SK-N-SH treated with all-trans-retinoic acid at 6 μM for 48 hours (cell line): ENCODE measurements around the gene DAGLA.

Source experiments
- ATAC-seq: fragments of 200-7000 bp; cut with Tn5 transposase; 3 replicates; pipeline ENCODE4 v1.9.1; 2020; ENCODE audit warnings: mild to moderate bottlenecking, moderate library complexity
- ARNTL ChIP-seq: fragments of 450-650 bp; formaldehyde crosslinking; IDR thresholded peaks from 2 replicates; pipeline ENCODE4 v1.5.0; 2020; ENCODE audit warnings: low read depth, mild to moderate bottlenecking, moderate library complexity, borderline replicate concordance
- CSDC2 ChIP-seq: fragments of 250-450 bp; sonication (Bioruptor Pico); IDR thresholded peaks from 2 replicates; pipeline ENCODE4 v1.5.0; 2020; ENCODE audit warnings: mild to moderate bottlenecking, moderate library complexity
- ESRRG ChIP-seq: fragments of 250-450 bp; sonication (Bioruptor Pico); IDR thresholded peaks from 2 replicates; pipeline ENCODE4 v1.6.1; 2021; ENCODE audit warnings: mild to moderate bottlenecking
- ISL1 ChIP-seq: fragments of 250-450 bp; sonication (Bioruptor Pico); IDR thresholded peaks from 2 replicates; pipeline ENCODE4 v2.1.2; 2022; ENCODE audit warnings: mild to moderate bottlenecking, moderate library complexity
- PPARA ChIP-seq: fragments of 250-450 bp; sonication (Bioruptor Pico); IDR thresholded peaks from 2 replicates; pipeline ENCODE4 v1.5.0; 2020; ENCODE audit warnings: mild to moderate bottlenecking, borderline replicate concordance
- RARB ChIP-seq: fragments of 250-450 bp; sonication (Bioruptor Pico); IDR thresholded peaks from 2 replicates; pipeline ENCODE4 v1.8.0; 2021; ENCODE audit warnings: mild to moderate bottlenecking, moderate library complexity
- SNAI2 ChIP-seq: fragments of 250-450 bp; sonication (Bioruptor Pico); IDR thresholded peaks from 2 replicates; pipeline ENCODE4 v1.5.0; 2020; ENCODE audit warnings: mild to moderate bottlenecking, moderate library complexity
- TCF4 ChIP-seq: fragments of 250-450 bp; sonication (Bioruptor Pico); IDR thresholded peaks from 2 replicates; pipeline ENCODE4 v1.8.0; 2021; ENCODE audit warnings: mild to moderate bottlenecking, moderate library complexity, borderline replicate concordance
- ZC3H10 ChIP-seq: fragments of 250-450 bp; sonication (Bioruptor Pico); IDR thresholded peaks from 2 replicates; pipeline ENCODE4 v1.5.1; 2021; ENCODE audit warnings: mild to moderate bottlenecking, moderate library complexity
- ZFP3 ChIP-seq: fragments of 250-450 bp; sonication (Bioruptor Pico); IDR thresholded peaks from 2 replicates; pipeline ENCODE4 v1.5.0; 2020; ENCODE audit warnings: mild to moderate bottlenecking, moderate library complexity
- ZFP30 ChIP-seq: fragments of 450-650 bp; formaldehyde crosslinking; IDR thresholded peaks from 2 replicates; pipeline ENCODE4 v1.5.0; 2022; ENCODE audit warnings: mild to moderate bottlenecking, moderate library complexity
- ZNF565 ChIP-seq: fragments of 450-650 bp; formaldehyde crosslinking; conservative IDR thresholded peaks from 2 replicates; pipeline ENCODE4 v1.5.0; 2020; ENCODE audit warnings: low read depth, mild to moderate bottlenecking, moderate library complexity
- ZNF70 ChIP-seq: fragments of 450-650 bp; formaldehyde crosslinking; IDR thresholded peaks from 2 replicates; pipeline ENCODE4 v1.5.0; 2020; ENCODE audit warnings: mild to moderate bottlenecking, moderate library complexity
- ZNF8 ChIP-seq: fragments of 450-650 bp; formaldehyde crosslinking; IDR thresholded peaks from 2 replicates; pipeline ENCODE4 v1.5.0; 2020; ENCODE audit warnings: mild to moderate bottlenecking, moderate library complexity
- TF ChIP-seq, protein P1 (sequence below): fragments of 250-450 bp; sonication (Bioruptor Pico); IDR thresholded peaks from 2 replicates; pipeline ENCODE4 v1.5.0; 2020; ENCODE audit warnings: mild to moderate bottlenecking, moderate library complexity
- TF ChIP-seq, protein P2 (sequence below): fragments of 250-450 bp; sonication (Bioruptor Pico); IDR thresholded peaks from 2 replicates; pipeline ENCODE4 v1.8.0; 2020; ENCODE audit warnings: mild to moderate bottlenecking, moderate library complexity, borderline replicate concordance
- TF ChIP-seq, protein P3 (sequence below): fragments of 250-450 bp; sonication (Bioruptor Pico); IDR thresholded peaks from 2 replicates; pipeline ENCODE4 v1.5.1; 2021; ENCODE audit warnings: mild to moderate bottlenecking, moderate library complexity
- TF ChIP-seq, protein P4 (sequence below): fragments of 250-450 bp; sonication (Bioruptor Pico); IDR thresholded peaks from 2 replicates; pipeline ENCODE4 v1.8.0; 2021; ENCODE audit warnings: low read depth, mild to moderate bottlenecking, moderate library complexity, borderline replicate concordance
- TF ChIP-seq, protein P5 (sequence below): fragments of 250-450 bp; sonication (Bioruptor Pico); IDR thresholded peaks from 2 replicates; pipeline ENCODE4 v1.5.1; 2020; ENCODE audit warnings: low read depth, mild to moderate bottlenecking, moderate library complexity

DAGLA gene

DNA sequence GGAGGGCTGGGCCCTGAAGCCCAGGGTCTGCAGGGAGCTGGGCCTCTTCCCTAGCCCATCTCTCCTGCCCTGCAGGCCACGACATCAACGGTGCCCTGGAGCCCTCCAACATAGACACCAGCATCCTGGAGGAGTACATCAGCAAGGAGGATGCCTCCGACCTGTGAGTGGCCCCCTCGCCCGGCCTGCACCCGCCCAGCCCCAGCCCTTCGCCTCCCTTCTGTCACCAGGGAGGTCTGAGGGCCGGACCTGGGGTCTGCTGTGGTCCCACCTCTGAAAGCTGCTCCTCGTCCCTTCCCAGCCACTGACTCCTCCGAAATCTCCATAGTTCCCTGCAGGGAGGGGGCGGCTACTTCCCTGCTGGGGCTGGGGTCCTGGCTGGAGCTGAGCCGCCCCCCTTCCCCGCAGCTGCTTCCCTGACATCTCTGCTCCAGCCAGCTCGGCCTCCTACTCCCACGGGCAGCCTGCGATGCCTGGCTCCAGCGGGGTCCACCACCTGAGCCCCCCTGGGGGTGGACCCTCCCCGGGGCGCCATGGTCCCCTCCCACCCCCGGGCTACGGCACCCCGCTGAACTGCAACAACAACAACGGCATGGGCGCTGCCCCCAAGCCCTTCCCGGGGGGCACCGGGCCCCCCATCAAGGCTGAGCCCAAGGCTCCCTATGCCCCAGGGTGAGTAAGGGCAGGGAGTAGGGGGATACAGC is 85.5 kb downstream of the DAGLA start:
- TF ChIP-seq ZNF8 (CRISPR knock-in tag) (no peak), ZFP3 (CRISPR knock-in tag) (no peak)
- no peak for ATAC-seq

DNA sequence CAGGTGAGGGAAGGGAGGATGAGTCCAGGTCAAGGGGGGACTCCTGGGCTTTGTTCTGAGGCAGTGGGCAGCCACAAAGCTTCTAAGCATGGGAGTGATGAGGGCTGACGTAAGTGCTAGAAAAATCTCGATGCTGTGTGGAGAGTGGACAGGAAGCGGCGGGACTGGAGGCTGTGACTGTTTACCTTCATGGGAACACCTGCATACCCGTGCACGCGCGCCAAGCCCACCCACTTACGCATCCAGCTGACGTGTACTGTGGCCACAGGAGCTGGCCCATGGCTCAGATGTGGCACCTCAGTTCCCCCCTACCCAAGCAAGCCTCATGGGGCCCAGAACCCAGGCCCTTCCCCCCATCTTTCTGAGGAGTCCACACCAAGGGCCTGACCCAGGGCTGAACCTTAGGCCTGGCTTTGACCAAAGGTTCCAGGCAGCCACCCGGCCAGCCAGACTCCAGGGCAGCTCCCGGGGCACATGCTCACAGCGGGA is 86.2 kb downstream of the DAGLA start:
- TF ChIP-seq, protein P1, sequence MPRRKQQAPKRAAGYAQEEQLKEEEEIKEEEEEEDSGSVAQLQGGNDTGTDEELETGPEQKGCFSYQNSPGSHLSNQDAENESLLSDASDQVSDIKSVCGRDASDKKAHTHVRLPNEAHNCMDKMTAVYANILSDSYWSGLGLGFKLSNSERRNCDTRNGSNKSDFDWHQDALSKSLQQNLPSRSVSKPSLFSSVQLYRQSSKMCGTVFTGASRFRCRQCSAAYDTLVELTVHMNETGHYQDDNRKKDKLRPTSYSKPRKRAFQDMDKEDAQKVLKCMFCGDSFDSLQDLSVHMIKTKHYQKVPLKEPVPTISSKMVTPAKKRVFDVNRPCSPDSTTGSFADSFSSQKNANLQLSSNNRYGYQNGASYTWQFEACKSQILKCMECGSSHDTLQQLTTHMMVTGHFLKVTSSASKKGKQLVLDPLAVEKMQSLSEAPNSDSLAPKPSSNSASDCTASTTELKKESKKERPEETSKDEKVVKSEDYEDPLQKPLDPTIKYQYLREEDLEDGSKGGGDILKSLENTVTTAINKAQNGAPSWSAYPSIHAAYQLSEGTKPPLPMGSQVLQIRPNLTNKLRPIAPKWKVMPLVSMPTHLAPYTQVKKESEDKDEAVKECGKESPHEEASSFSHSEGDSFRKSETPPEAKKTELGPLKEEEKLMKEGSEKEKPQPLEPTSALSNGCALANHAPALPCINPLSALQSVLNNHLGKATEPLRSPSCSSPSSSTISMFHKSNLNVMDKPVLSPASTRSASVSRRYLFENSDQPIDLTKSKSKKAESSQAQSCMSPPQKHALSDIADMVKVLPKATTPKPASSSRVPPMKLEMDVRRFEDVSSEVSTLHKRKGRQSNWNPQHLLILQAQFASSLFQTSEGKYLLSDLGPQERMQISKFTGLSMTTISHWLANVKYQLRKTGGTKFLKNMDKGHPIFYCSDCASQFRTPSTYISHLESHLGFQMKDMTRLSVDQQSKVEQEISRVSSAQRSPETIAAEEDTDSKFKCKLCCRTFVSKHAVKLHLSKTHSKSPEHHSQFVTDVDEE = no peak
- TF ChIP-seq ZNF565 (CRISPR knock-in tag) = no peak
- TF ChIP-seq ESRRG (CRISPR knock-in tag) = no peak
- no peak for TF ChIP-seq ZC3H10
- TF ChIP-seq, protein P2, sequence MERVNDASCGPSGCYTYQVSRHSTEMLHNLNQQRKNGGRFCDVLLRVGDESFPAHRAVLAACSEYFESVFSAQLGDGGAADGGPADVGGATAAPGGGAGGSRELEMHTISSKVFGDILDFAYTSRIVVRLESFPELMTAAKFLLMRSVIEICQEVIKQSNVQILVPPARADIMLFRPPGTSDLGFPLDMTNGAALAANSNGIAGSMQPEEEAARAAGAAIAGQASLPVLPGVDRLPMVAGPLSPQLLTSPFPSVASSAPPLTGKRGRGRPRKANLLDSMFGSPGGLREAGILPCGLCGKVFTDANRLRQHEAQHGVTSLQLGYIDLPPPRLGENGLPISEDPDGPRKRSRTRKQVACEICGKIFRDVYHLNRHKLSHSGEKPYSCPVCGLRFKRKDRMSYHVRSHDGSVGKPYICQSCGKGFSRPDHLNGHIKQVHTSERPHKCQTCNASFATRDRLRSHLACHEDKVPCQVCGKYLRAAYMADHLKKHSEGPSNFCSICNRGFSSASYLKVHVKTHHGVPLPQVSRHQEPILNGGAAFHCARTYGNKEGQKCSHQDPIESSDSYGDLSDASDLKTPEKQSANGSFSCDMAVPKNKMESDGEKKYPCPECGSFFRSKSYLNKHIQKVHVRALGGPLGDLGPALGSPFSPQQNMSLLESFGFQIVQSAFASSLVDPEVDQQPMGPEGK = no peak
- TF ChIP-seq, protein P3, sequence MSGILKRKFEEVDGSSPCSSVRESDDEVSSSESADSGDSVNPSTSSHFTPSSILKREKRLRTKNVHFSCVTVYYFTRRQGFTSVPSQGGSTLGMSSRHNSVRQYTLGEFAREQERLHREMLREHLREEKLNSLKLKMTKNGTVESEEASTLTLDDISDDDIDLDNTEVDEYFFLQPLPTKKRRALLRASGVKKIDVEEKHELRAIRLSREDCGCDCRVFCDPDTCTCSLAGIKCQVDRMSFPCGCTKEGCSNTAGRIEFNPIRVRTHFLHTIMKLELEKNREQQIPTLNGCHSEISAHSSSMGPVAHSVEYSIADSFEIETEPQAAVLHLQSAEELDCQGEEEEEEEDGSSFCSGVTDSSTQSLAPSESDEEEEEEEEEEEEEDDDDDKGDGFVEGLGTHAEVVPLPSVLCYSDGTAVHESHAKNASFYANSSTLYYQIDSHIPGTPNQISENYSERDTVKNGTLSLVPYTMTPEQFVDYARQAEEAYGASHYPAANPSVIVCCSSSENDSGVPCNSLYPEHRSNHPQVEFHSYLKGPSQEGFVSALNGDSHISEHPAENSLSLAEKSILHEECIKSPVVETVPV = no peak
- no peak for TF ChIP-seq SNAI2 (CRISPR knock-in tag)
- TF ChIP-seq ZNF70 = no peak
- TF ChIP-seq, protein P4, sequence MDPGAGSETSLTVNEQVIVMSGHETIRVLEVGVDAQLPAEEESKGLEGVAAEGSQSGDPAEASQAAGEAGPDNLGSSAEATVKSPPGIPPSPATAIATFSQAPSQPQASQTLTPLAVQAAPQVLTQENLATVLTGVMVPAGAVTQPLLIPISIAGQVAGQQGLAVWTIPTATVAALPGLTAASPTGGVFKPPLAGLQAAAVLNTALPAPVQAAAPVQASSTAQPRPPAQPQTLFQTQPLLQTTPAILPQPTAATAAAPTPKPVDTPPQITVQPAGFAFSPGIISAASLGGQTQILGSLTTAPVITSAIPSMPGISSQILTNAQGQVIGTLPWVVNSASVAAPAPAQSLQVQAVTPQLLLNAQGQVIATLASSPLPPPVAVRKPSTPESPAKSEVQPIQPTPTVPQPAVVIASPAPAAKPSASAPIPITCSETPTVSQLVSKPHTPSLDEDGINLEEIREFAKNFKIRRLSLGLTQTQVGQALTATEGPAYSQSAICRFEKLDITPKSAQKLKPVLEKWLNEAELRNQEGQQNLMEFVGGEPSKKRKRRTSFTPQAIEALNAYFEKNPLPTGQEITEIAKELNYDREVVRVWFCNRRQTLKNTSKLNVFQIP = no peak
- TF ChIP-seq PPARA (CRISPR knock-in tag) = no peak
- no peak for TF ChIP-seq TCF4 (CRISPR knock-in tag)
- TF ChIP-seq CSDC2 (CRISPR knock-in tag) = no peak
- TF ChIP-seq, protein P5, sequence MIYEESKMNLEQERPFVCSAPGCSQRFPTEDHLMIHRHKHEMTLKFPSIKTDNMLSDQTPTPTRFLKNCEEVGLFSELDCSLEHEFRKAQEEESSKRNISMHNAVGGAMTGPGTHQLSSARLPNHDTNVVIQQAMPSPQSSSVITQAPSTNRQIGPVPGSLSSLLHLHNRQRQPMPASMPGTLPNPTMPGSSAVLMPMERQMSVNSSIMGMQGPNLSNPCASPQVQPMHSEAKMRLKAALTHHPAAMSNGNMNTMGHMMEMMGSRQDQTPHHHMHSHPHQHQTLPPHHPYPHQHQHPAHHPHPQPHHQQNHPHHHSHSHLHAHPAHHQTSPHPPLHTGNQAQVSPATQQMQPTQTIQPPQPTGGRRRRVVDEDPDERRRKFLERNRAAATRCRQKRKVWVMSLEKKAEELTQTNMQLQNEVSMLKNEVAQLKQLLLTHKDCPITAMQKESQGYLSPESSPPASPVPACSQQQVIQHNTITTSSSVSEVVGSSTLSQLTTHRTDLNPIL (CRISPR knock-in tag) = no peak
- no peak for TF ChIP-seq ZFP30 (CRISPR knock-in tag)
- TF ChIP-seq RARB (CRISPR knock-in tag) = no peak
- TF ChIP-seq ZNF8 (CRISPR knock-in tag) = no peak
- TF ChIP-seq ISL1 = no peak
- no peak for TF ChIP-seq ZFP3 (CRISPR knock-in tag)
- ATAC-seq = no peak

DNA sequence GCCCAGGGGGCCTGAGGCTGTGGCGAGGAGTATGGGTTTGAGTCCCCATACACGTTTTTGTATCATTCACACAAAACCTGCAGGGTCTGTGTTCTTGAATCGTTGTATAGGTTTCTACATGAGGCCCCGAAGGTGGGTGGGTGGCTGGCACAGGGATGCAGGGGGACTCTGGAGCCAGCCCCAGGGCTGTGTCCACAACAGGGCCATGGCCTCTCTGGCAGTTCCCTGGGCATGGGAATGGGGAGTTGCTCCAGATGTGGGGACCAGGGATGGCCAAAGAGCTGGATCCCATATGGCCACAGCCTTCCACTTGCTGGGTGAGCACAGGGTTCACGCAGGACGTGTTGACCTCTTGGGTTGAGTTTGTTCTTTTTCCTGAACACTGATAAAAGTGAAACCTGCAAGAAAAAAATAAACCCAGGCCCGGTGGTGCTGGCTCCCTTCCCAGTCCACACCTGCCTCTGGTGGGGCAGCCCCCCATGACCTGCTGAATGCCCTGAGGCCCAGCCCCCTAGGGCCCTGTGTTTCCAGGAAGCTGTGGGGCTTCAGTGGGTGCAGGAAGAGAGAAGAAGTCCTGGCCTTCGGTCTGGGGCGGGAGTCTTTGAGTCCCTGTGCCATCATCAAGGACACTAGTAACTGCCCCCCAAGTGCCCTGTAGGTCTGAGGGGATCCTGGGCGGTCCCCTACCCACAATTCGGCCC is 88.3 kb downstream of the DAGLA start:
- ATAC-seq = no peak
- no peak for TF ChIP-seq ZFP3 (CRISPR knock-in tag)
- no peak for TF ChIP-seq SNAI2 (CRISPR knock-in tag)
- TF ChIP-seq PPARA (CRISPR knock-in tag) = no peak
- TF ChIP-seq ARNTL = no peak
- TF ChIP-seq, protein P4 = no peak
- no peak for TF ChIP-seq ZNF8 (CRISPR knock-in tag)
- TF ChIP-seq, protein P2 = no peak
- no peak for TF ChIP-seq ZFP30 (CRISPR knock-in tag)
- TF ChIP-seq ZNF70 = no peak
- TF ChIP-seq ESRRG (CRISPR knock-in tag) = no peak
